Gastrocnemius medialis (tissue), 4 donors: Measurements from ENCODE around the gene LDLRAD3. TPM values are rescaled to one million over a fixed set of nuclear protein-coding genes. Genes with fewer than 3 reads are reported as not detected.

ENCODE experiments used
- ATAC-seq, 2 donors: fragments of 150-250 bp; one replicate each; pipeline ENCODE4 v1.9.1; 2016
- DNase-seq, 2 donors: peaks; one replicate each; pipeline ENCODE4 v3.0.0-alpha.2; 2019
- H3K27ac ChIP-seq, 4 donors: fragments of 200-600 bp; sonication (generic); 1 replicate in 1 of 4; 2 replicates in 3 of 4; pipeline ENCODE4 v1.5.1; 2016 to 2018; ENCODE audit warnings: mild to moderate bottlenecking in 2 of 4, moderate library complexity in 1 of 4
- H3K27me3 ChIP-seq, 3 donors: fragments of 200-600 bp; sonication (generic) in 2 of 3; 1 replicate in 1 of 3; 2 replicates in 2 of 3; pipeline versions ENCODE4 v1.5.1 to v1.6.0; 2016 to 2019; ENCODE audit warnings: mild to moderate bottlenecking in 1 of 3, moderate library complexity in 1 of 3
- H3K36me3 ChIP-seq, 2 donors: fragments of 200-600 bp; sonication (generic) in 1 of 2; one replicate each; pipeline ENCODE4 v1.5.1; 2017 to 2018
- H3K4me1 ChIP-seq, 2 donors: fragments of 200-600 bp; sonication (generic) in 1 of 2; one replicate each; pipeline ENCODE4 v1.5.1; 2016 to 2017; ENCODE audit warnings: mild to moderate bottlenecking in 2 of 2
- H3K4me3 ChIP-seq, 4 donors: fragments of 200-600 bp; sonication (generic) in 3 of 4; 1 replicate in 1 of 4; 2 replicates in 3 of 4; pipeline ENCODE4 v1.5.1; 2016 to 2019; ENCODE audit warnings: mild to moderate bottlenecking in 2 of 4
- H3K9me3 ChIP-seq, 3 donors: fragments of 200-600 bp; sonication (generic) in 2 of 3; 1 replicate in 1 of 3; 2 replicates in 2 of 3; pipeline ENCODE4 v1.5.1; 2016 to 2019
- POLR2A ChIP-seq, 2 donors: fragments of 450-650 bp; IDR thresholded peaks; one replicate each; pipeline ENCODE4 v1.6.1; 2017; ENCODE audit warnings: antibody characterized with exemption in 2 of 2, mild to moderate bottlenecking in 2 of 2, moderate library complexity in 2 of 2
- in situ Hi-C, 4 donors: fragments of 200-750 bp; cut with MboI; loops; one replicate each; pipeline versions ENCODE4 v1.15.0 to v1.8.0; 2017; ENCODE audit warnings: low sequenced_read_pairs in 4 of 4
- intact Hi-C: fragments of 100-400 bp; cut with DNase I; formaldehyde crosslinking; loops from one replicate; pipeline ENCODE4 v1.15.1; 2023; ENCODE audit warnings: low total_unique reads
- total RNA-seq, 4 donors: library from RNA; depleted of rRNA; stranded (reverse); fragments of >200 nt; gene quantifications; one replicate each; pipeline versions ENCODE4 v1.1.0 to v1.2.3, GENCODE V29; 2016
- TF ChIP-seq, protein P1 (sequence below), 5 experiments: fragments of 450-650 bp in 3 of 5; fragments of 200-600 bp in 2 of 5; sonication (generic) in 2 of 5; IDR thresholded peaks in 4 of 5; conservative IDR thresholded peaks in 1 of 5; 1 replicate in 4 of 5; 2 replicates in 1 of 5; pipeline ENCODE4 v1.5.1; 2016 to 2019; ENCODE audit warnings: antibody characterized with exemption in 5 of 5, mild to moderate bottlenecking in 3 of 5, moderate library complexity in 3 of 5

LDLRAD3 gene
- total RNA-seq, 4 donors from 2014 or later = 6.1 to 12.8 (median 11.8) TPM

DNA sequence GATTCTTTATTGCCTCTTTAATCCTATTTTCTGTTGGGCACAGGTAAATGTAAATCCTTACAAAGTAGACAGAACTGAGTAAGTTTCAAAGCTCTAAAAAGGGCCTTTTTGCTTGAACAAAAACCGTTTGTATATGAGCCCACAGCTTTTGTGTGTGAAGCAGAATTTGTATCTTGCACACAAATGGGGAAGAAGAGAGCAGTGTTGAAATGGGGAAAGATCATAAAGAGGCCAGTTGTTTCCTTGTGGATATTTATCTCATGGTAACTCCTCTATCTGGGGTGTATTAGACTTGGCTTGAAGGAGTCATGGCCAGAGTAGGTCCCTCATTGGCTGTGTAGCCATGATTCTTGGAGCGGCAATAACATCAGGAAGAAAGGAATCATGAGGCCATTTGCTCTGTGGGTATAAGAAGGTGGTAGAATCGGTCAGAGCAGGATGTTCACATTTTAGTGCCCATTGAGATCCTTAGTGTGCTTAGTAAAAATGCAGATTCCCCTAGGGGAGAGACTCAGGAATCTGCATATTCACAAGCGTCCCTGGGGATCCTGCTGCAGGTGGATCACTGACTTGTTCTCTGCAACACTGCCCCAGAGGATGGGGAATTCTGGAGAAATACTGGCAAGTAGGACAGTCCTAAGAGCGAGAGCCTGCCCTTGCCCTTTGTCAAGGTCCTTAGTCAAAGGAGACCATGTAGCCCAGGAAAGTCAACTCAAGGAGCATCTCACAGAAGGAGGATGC lies 126.5 kb downstream of the LDLRAD3 start:
- H3K27me3 ChIP-seq = no peaks in the 10 kb centered on the region
- no peak overlapping the region for H3K27ac ChIP-seq
- H3K36me3 ChIP-seq = no peaks in the 10 kb centered on the region
- intact Hi-C loops = loop anchor here (5.0 to 10.0 kb wide), 3 partner anchors 118 to 408 kb away; partner anchors contain the start of gene TRIM44
- peaks cover 20 to 26% of the 10 kb centered on the region in 2 donors for H3K4me1 ChIP-seq
- TF ChIP-seq, protein P1, sequence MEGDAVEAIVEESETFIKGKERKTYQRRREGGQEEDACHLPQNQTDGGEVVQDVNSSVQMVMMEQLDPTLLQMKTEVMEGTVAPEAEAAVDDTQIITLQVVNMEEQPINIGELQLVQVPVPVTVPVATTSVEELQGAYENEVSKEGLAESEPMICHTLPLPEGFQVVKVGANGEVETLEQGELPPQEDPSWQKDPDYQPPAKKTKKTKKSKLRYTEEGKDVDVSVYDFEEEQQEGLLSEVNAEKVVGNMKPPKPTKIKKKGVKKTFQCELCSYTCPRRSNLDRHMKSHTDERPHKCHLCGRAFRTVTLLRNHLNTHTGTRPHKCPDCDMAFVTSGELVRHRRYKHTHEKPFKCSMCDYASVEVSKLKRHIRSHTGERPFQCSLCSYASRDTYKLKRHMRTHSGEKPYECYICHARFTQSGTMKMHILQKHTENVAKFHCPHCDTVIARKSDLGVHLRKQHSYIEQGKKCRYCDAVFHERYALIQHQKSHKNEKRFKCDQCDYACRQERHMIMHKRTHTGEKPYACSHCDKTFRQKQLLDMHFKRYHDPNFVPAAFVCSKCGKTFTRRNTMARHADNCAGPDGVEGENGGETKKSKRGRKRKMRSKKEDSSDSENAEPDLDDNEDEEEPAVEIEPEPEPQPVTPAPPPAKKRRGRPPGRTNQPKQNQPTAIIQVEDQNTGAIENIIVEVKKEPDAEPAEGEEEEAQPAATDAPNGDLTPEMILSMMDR (IDR thresholded peaks at IDR 0.05 in 4 of 5, conservative IDR thresholded peaks at IDR 0.05 in 1 of 5) = no peak
- no peak for TF ChIP-seq POLR2A (IDR thresholded peaks at IDR 0.05)
- ATAC-seq (no peak), DNase-seq (no peak)
- in situ Hi-C loops = loop anchor here in 1 of 4 donors (10.0 kb wide), 1 partner anchor 114 kb away; no protein-coding TSS in a partner anchor
- no peak overlapping the region for H3K4me3 ChIP-seq
- no peaks in the 10 kb centered on the region for H3K9me3 ChIP-seq

DNA sequence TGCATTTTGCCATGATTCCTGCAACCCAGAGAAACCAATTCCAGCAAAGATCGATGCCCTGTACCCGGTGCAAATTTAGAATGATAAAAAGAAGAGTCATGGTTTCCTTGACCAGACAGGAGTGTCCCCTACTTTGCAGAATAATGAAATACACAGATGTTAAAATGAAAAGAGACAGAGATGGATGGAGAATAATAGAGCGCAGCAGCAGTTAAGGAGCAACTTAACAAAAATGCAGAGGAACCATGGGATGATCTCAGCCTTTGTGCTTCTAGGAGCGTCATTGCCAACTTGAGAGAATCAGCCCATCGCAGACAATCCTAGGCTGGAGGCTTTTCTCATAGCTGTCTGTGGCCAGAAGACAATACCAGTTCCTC lies 127.1 kb downstream of the LDLRAD3 start:
- ATAC-seq = no peak
- H3K4me3 ChIP-seq = no peak overlapping the region
- H3K4me1 ChIP-seq = peaks cover 23 to 31% of the 10 kb centered on the region in 2 donors
- H3K36me3 ChIP-seq = no peaks in the 10 kb centered on the region
- H3K27me3 ChIP-seq = no peaks in the 10 kb centered on the region
- intact Hi-C loops = loop anchor here (5.0 to 10.0 kb wide), 3 partner anchors 119 to 409 kb away; partner anchors contain the start of gene TRIM44
- H3K9me3 ChIP-seq = no peaks in the 10 kb centered on the region
- in situ Hi-C loops = loop anchor here in 1 of 4 donors (10.0 kb wide), 1 partner anchor 114 kb away; no protein-coding TSS in a partner anchor
- TF ChIP-seq, protein P1 (IDR thresholded peaks at IDR 0.05 in 4 of 5, conservative IDR thresholded peaks at IDR 0.05 in 1 of 5) = no peak
- no peak for TF ChIP-seq POLR2A (IDR thresholded peaks at IDR 0.05)
- DNase-seq = no peak
- no peak overlapping the region for H3K27ac ChIP-seq

DNA sequence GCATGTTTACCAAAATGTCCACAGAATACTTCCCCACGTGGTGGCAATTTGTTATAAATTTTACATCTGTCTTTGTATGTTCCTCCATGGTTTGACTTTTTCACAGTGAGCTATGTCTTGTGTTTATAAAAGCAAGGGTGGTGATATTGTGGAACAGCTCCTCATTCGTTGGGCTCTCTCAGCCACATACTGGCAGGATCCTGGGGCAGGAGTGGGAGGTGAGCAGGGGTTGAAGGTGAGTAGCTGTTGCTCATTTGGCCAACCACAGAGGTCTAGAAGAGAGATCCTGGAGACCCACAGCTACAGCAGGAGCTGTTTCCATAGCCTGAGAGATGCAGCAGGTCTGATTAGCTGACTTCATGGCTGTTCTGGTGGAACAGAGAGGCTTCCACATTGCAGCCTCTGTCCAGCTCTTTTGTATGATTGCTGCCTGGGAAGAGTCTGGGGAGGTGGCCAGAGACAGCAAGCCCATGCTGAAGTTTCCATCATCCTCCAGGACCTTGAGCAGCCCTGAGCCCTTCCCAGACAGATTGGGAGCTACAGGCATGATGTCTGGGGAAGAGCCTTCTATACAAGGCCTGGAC lies 128.1 kb downstream of the LDLRAD3 start:
- TF ChIP-seq POLR2A (IDR thresholded peaks at IDR 0.05) = no peak
- TF ChIP-seq, protein P1 (IDR thresholded peaks at IDR 0.05 in 4 of 5, conservative IDR thresholded peaks at IDR 0.05 in 1 of 5) = no peak
- no peak overlapping the region for H3K27ac ChIP-seq
- H3K36me3 ChIP-seq = no peaks in the 10 kb centered on the region
- H3K9me3 ChIP-seq = no peaks in the 10 kb centered on the region
- no peaks in the 10 kb centered on the region for H3K27me3 ChIP-seq
- DNase-seq (no peak), ATAC-seq (no peak)
- intact Hi-C loops (loop anchor here (2.0 to 10.0 kb wide), 4 partner anchors 115 to 410 kb away; partner anchors contain the start of gene TRIM44), in situ Hi-C loops (loop anchor here in 1 of 4 donors (10.0 kb wide), 1 partner anchor 113 kb away; no protein-coding TSS in a partner anchor)
- H3K4me1 ChIP-seq = peaks cover 23 to 31% of the 10 kb centered on the region in 2 donors
- no peak overlapping the region for H3K4me3 ChIP-seq

DNA sequence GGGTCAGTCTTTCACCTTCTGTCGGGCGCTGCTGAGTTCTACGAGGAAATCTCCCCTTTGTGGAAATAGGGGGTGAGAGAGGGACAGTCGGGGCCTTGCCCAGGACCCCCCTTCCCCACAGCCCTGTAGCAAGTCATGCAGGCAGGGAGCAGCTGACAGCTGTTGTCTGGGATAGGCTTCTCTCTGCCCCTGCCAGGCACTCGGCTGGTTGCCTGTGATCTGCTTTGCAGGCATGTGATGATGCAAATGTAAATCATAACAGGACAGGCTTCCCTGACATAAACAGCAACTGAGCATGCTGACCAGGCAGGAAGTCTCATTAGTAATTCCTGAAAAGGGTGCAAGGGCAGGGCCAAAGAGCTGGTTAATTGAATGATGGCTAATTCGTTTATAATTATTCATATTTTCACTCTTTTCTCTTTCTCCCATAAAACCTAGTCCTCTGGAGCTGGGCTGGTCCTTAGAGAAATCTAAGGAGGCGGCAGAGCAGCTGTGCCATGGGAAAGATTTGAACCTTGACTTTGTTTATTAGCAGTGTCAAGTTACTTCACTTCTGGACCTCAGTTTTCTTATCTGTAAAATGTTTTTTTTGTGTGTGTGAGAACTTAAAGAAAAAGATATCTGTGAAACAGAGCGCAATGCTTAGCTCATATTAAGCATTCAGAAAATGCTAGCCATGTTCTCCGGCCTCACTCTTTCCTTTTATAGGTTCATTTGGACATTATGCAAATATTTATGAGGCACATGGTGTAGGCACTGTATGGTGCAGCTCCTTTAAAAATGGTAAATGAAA lies 129.7 kb downstream of the LDLRAD3 start:
- Histone ChIP-seq H3K27me3 (no peaks in the 10 kb centered on the region), H3K4me1 (peaks cover 23 to 31% of the 10 kb centered on the region in 2 donors), H3K4me3 (peak overlapping the region in 1 of 4 donors; percentile 19), H3K27ac (peak overlapping the region; percentile 47 to 71 (median 66)), H3K36me3 (no peaks in the 10 kb centered on the region), H3K9me3 (no peaks in the 10 kb centered on the region)
- ATAC-seq (peak; percentile 96), DNase-seq (peak; percentile 86)
- TF ChIP-seq, protein P1 (IDR thresholded peaks at IDR 0.05 in 4 of 5, conservative IDR thresholded peaks at IDR 0.05 in 1 of 5) = no peak
- TF ChIP-seq POLR2A (IDR thresholded peaks at IDR 0.05) = peak in 1 of 2 donors; percentile 23
- intact Hi-C loops (loop anchor here (2.0 to 10.0 kb wide), 4 partner anchors 113 to 411 kb away; partner anchors contain the start of gene TRIM44), in situ Hi-C loops (loop anchor here in 1 of 4 donors (10.0 kb wide), 1 partner anchor 111 kb away; no protein-coding TSS in a partner anchor)
